ENCODE results near the gene MAT1A.
"Not testable (repeated sequence)": the region's sequence is repeated elsewhere in the genome, so short reads cannot be mapped to it uniquely, and the experiment has no call there.

The MAT1A gene

GRCh38 chr10:80289451-80290287 lies at the start of gene MAT1A:
Gene MAT1A, minus strand, starts transcription at chr10:80289658. Its CDS starts 235 bp downstream, at chr10:80289423.
- no peak for DNase-seq

GRCh38 chr10:80333983-80334382 lies 44.5 kb upstream of the MAT1A start:
- no peak for DNase-seq

- no peak for DNase-seq
Measured at GRCh38 chr10:80324891-80325364, 35.5 kb upstream of the MAT1A start.

GRCh38 chr10:80324086-80324485 lies 34.6 kb upstream of the MAT1A start:
- no peak for DNase-seq

- no peak for DNase-seq
Measured at GRCh38 chr10:80323311-80323710, 33.9 kb upstream of the MAT1A start.

DNA sequence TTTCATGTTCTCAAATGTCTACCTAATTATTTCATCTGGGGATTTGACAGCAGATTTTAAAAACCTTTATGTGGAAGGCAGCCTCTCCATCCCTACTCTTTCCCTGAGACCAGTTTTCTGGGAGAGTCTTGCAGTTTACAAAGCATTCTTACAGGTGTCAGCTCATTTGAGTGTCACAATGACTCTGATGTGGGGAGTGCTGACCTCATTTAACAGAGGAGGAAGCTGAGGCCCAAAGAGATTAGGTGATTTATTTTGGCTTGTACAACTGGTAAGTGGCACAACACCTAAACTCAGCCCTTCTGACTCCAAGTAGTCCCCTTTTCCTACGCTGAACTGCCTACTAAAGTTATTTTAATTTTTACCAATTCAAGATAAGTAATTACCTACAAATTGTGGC lies 33.3 kb upstream of the MAT1A start:
- no peak for DNase-seq

DNA sequence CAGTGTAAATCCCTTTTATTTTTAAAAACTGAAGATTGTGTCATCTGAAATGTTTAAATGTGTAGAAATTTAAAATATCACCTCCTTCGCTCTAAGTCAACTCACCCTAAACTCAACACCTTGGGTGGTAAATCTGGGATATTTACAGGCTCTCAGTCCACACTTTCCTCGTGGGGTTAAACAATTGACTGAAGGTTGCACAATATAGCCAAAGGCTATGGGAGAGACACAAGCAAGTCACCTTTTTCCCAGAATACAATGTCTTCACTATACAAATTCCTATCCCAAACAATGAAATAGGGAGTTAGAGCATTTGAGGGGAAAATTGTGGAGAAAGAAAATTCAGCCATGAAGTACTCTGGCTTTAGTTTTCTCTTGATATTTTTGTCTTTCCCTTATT lies 32.7 kb upstream of the MAT1A start:
- no peak for DNase-seq

- DNase-seq: no peak
Measured at GRCh38 chr10:80321183-80321582, 31.7 kb upstream of the MAT1A start.

DNA sequence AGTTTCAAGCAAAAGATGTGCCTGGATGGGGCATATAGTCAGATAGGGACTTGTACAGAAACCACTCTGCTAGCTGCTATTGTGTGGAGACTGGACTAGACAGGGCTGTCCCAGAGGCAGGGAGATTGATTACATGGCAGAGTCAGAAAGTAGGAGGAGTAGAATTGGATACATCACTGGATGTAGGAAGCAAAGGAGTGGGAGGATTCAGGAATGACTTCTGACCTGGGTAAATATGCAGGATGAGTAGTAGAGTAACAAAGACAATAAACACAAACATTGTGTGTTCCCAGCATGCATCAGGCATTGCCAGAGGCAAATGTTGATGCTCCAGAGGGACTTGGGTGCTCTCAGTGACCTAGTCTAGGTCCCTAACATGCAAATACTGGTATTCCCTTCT lies 30.9 kb upstream of the MAT1A start:
- no peak for DNase-seq

- no peak for DNase-seq
Measured at GRCh38 chr10:80319725-80320290, 30.4 kb upstream of the MAT1A start.

GRCh38 chr10:80319318-80319717 lies 29.9 kb upstream of the MAT1A start:
- no peak for DNase-seq

GRCh38 chr10:80318742-80319141 lies 29.3 kb upstream of the MAT1A start:
- DNase-seq: no peak

- no peak for DNase-seq
Measured at GRCh38 chr10:80315391-80315790, 25.9 kb upstream of the MAT1A start.

GRCh38 chr10:80313523-80313922 lies 24.1 kb upstream of the MAT1A start:
- no peak for DNase-seq

DNA sequence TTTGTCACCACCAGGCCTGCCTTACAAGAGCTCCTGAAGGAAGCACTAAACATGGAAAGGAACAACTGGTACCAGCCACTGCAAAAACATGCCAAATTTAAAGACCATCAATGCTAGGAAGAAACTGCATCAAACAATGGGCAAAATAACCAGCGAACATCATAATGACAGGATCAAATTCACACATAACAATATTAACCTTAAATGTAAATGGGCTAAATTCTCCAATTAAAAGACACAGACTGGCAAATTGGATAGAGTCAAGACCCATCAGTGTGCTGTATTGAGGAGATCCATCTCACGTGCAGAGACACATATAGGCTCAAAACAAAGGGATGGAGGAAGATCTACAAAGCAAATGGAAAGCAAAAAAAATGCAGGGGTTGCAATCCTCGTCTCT lies 16.5 kb upstream of the MAT1A start:
- DNase-seq: not testable (repeated sequence)

DNA sequence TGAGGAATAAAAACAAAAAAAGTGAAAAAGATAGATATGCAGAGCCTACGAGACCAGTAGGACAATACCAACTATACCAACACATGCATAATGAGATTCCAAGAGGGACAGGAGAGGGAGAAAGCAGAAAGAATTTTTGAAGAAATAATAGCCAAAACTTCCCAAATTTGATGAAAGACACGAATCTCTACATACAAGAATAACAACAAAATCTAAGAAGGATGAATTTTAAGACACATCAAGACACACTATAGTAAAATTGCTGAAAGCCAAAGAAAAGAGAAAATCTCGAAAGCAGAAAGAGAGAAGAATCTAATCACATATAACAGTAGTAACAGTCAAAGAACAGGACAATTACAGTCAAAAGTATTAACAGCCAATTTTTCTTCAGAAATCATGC lies 7.5 kb upstream of the MAT1A start:
- no peak for DNase-seq

DNA sequence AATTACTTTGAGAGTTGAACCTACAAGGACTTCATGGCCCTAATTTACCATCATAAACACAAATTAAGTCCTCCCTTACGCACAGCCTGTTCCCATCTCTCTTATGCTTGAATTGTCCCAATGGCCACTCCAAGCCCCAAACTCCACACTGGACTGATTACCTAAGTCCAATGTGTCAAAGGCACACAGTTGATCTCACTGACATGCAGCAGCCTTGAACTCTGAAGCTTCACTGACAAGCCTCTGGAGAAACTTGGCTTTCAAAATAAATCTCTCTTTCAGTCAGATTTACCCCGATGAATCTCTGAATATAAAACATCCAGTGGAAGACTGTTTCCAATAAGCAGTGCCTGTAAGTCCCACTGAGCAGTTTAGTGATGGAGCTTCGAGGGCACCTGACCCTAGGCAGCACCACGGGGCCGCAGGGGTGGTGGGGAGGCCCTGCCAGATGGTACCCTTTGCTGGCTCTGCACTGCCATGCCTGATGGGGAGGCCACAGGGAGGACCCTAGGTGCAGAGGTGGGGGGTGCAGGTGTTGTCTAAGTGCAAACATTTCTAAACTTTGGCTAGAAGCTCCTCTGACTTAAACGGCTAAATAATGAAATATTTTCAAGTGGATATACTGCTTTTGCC lies 3.3 kb upstream of the MAT1A start:
- no peak for DNase-seq

DNA sequence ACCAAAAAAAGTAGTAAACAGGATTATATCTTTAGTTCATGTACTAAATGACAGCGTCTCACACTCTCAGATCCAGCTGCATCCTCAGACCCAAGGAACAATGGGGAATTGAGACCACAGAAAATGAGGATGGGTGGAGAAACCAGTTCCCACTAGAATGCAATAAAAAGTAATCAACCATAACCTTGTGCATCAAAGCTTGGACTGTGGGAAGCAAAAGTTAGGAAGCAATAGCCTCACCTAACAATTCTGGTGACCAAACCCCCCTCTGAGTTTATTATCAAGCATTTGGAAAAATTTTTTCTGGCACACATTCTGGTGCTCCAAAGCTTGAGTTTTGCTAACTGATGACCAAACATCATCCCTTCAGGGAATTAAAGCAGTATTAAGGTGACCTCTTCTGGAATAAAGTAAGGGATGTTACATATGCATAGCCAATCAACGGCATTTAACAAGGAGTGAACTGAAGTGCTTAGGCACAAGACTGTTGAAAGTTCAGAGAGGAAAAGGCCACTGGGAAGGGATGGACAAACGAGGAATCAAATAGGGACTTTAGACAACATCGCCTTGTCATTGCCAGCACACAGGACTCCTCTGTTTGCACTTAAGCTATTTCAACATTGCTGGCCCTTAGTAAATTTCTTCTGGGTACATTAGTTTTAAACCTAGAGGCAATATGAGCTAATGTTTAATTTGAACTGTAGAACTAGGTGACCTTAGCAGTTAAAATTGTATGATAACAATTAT lies 1.2 kb upstream of the MAT1A start:
- DNase-seq: no peak

DNA sequence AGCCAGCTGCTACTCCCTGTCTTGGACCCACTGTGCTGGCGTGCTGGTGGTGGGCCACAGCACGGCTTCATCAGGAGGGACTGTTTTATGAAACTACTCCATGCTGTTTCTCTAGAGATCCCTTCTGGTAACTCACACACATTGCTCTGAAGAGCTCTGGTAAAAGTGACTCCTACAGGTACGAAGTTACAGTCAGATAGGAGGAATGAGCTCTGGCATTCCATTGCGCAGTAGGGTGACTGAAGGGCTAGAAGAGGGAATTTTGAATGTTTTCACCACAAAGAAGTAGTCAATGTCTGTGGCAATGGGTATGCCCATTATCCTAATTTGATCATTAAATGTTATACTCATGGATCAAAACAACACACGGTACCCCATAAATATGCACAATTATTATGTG lies 609 bp downstream of the MAT1A start:
- DNase-seq: no peak

DNA sequence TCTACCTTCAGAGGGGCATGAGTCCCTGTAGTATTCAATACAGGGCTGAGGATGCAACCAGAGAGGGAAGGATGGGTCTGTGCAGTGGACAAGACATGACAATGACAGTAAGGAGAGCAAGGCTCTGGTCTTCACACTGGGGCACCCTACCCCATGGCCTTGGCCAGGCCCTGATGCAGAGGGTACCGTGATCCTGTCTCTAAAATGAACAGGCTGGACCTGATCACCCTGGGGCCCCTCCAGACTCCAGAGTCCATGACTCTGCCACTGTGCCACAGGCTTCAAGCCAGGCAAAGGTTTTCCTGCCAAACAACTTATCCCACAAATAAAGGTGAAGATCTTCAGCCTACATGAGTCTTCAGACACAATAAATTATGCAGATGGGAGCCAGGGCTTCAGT lies 4.9 kb downstream of the MAT1A start:
- DNase-seq: no peak

DNA sequence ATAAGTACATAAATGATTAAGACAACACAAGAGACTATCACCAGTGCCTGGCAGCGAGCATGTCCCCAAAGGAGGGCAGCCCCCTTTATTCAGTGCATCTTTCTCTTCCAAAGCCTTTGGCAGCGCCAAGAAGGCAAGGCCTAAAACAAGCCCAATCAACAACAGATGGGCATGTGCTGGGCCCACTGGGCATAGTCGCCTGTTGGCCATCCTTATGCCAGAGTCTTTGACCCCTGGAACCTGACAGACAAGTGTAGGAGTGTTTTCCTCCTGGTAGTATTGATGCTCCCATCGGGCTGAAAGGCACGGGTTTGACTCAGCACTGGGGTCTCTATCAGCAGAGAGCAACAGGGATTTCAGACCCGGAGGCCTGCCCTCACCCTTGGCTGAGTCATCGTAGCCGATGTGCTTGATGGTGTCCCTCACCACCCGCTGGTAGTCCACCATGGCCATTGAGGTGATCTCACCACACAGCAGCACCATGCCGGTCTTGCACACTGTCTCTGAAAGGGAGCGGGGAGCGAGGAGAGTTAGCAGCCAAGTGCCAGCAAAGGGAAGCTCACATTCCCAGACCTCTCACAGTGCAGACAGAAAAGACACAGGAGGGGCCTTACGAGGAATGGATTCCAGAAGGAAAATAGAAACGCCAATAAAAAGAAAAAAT lies 5.8 kb downstream of the MAT1A start:
- no peak for DNase-seq

GRCh38 chr10:80283119-80283518 lies 6.3 kb downstream of the MAT1A start:
- DNase-seq: no peak
